Activated CD8-positive, alpha-beta memory T cell treated with anti-CD3 and anti-CD28 coated beads, Interleukin-2, amount 10 ng/mL, durations not matched to agents 7 days and 5 days (primary cell): ENCODE data around the gene KRTAP4-9. TPM values are rescaled to one million over a fixed set of nuclear protein-coding genes. Genes with fewer than 3 reads are reported as not detected.
"Not testable (repeated sequence)": the region's sequence is repeated elsewhere in the genome, so short reads cannot be mapped to it uniquely, and the experiment has no call there.

ENCODE experiments used
- ATAC-seq: fragments of 150-1000 bp; cut with Tn5 transposase; one replicate; pipeline ENCODE4 v1.10.0; 2021; ENCODE audit warnings: moderate library complexity
- CTCF ChIA-PET: fragments of 350-600 bp; sonication (Branson Sonifier 250); formaldehyde crosslinking; loops from one replicate; lab custom pipeline; 2021; ENCODE audit warnings: antibody characterized with exemption; lab: Charles Lee
- DNase-seq: peaks from one replicate; pipeline ENCODE4 v3.0.0-alpha.2; 2020
- H3K27ac Mint-ChIP-seq: one replicate; pipeline ENCODE4 v1.8.0; 2021; ENCODE audit warnings: mild to moderate bottlenecking, mixed read lengths
- H3K27me3 Mint-ChIP-seq: one replicate; pipeline ENCODE4 v1.8.0; 2021; ENCODE audit warnings: mixed read lengths
- H3K36me3 Mint-ChIP-seq: one replicate; pipeline ENCODE4 v1.8.0; 2021; ENCODE audit warnings: mild to moderate bottlenecking, mixed read lengths
- H3K4me1 Mint-ChIP-seq: one replicate; pipeline ENCODE4 v1.8.0; 2021; ENCODE audit warnings: mixed read lengths
- H3K4me3 Mint-ChIP-seq: one replicate; pipeline ENCODE4 v1.8.0; 2021; ENCODE audit warnings: mild to moderate bottlenecking, moderate library complexity, mixed read lengths
- H3K9me3 Mint-ChIP-seq: one replicate; pipeline ENCODE4 v1.8.0; 2022; ENCODE audit warnings: low read depth, mixed read lengths
- total RNA-seq, 2 experiments: library from RNA; stranded (reverse); gene quantifications; one replicate each; pipeline ENCODE4 v1.2.3, GENCODE V29; 2021

KRTAP4-9 gene
- total RNA-seq, 2 experiments from 2014 or later: not detected

DNA sequence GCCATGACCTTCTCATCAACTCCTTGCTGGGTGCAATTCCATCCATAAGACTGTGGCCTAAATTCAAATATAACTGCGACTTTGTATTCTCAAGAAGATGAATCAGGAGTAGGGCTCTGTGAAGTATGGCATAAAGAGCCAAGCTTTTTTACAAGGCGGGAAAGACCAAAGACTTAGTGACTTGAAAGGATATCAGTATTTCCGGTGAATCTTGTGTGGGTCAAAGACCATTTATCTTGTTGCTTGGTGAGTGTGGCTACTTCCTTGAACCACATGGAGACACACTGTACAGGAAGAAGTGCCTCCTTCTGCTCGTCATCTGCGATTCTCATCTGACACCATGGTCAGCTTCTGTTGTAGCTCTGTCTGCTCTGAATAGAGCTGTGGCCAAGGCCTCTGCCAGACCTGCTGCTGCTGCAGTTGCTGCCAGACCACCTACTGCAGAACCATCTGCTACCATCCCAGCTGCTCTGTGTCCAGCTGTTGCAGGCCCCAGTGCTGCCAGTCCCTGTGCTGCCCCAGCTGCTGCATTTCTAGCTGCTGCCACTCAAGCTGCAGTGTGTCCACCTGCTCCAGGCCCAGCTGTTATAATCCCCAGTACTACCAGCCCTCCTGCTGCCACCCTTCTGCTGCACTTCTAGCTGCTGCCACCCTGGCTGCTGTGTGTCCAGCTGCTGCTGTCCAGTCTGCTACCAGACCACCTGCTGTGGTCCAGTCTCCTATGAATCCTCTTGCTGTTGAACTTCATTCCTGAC is 33.4 kb upstream of the KRTAP4-9 start:
- Mint-ChIP-seq H3K27me3 (peaks cover 21% of the 10 kb centered on the region), H3K9me3 (no peaks in the 10 kb centered on the region), H3K4me3 (no peak overlapping the region), H3K27ac (no peak overlapping the region), H3K4me1 (peaks cover 2% of the 10 kb centered on the region), H3K36me3 (no peaks in the 10 kb centered on the region)
- no peak for ATAC-seq
- CTCF ChIA-PET: no interaction called here
- DNase-seq: no peak

DNA sequence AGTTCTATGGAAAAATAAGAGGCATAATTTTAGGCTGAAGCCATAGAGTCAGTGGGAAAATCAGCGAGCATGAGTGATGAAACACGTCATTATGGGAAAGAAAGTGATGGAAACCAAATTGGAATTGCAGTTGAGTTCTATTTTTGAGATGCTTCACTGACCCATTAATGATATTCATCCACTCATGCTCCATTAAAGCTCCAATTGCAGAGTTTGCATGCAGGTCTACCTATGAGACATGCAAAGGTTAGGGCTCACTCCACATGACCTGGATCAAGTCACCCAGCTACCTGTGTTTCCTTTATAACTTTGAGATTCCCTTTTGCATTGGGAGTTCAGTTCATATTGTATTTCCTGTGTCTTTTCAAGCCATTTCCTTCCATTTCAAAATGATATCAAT is 31.5 kb upstream of the KRTAP4-9 start:
- no peak for DNase-seq
- Mint-ChIP-seq H3K4me3 (no peak overlapping the region), H3K27me3 (peaks cover 24% of the 10 kb centered on the region), H3K36me3 (no peaks in the 10 kb centered on the region), H3K9me3 (no peaks in the 10 kb centered on the region), H3K4me1 (peaks cover 2% of the 10 kb centered on the region), H3K27ac (no peak overlapping the region)
- ATAC-seq: no peak
- CTCF ChIA-PET: no interaction called here

DNA sequence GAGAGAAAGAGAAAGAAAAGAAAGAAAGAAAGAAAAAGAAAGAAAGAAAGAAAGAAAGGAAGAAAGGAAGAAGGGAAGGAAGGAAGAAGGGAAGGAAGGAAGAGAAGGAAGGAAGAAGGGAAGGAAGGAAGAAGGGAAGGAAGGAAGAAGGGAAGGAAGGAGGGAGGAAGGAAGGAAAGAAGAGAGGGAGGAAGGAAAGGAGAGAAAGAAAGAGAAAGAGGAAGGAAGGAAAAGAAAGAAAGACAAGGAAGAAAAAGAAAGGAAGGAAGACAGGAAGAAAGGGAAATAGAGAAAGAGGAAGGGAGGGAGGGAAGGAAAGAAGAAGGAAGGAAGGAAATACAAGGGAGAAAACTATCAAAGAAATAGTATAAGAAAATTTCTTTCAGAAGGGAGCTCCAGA is 28.4 kb upstream of the KRTAP4-9 start:
- DNase-seq (no peak), ATAC-seq (no peak)
- Mint-ChIP-seq H3K36me3 (no peaks in the 10 kb centered on the region), H3K4me1 (no peaks in the 10 kb centered on the region), H3K9me3 (no peaks in the 10 kb centered on the region), H3K27ac (no peak overlapping the region), H3K4me3 (no peak overlapping the region), H3K27me3 (peaks cover 24% of the 10 kb centered on the region)
- CTCF ChIA-PET: no interaction called here

DNA sequence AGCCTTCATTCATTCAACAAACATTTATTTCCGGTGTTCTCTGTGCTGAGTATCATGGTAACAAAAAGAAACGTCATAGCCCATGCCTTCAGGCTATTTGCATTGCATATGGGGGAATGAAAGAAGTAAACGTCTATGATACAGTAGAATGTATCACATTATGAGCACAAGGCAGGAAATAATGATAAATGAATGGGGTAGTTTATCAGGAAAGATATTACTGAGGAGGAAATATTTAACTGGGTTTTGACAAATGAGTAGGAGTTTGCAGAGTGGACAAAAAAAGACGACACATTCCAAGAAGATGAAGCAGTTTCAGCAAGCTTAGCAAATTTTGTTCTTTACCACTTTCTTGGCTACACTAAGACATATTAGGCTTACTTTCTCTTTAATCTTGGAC is 22.6 kb upstream of the KRTAP4-9 start:
- ATAC-seq (no peak), DNase-seq (no peak)
- Mint-ChIP-seq H3K4me3 (no peak overlapping the region), H3K36me3 (no peaks in the 10 kb centered on the region), H3K27me3 (peaks cover 15% of the 10 kb centered on the region), H3K4me1 (no peaks in the 10 kb centered on the region), H3K9me3 (no peaks in the 10 kb centered on the region), H3K27ac (no peak overlapping the region)
- CTCF ChIA-PET: no interaction called here

DNA sequence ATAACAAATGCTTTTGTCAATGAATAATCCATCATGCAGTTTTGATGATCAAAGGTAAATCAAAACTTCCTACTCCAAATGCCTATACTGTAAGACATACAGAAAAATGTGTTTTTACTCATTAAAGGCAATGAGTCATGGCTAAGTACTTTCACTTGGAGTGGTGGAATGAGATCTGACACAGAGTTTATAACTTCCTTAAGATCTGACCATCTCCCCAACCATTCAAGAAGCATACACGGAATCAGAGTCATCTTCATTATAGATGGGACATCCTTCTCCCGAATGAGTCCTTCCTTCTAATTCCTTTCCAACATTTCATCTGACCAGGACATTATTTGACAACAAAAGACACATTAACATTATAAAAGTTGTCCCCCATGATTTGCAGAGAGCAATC is 21.8 kb upstream of the KRTAP4-9 start:
- DNase-seq, ATAC-seq, CTCF ChIA-PET, H3K9me3 Mint-ChIP-seq, H3K4me1 Mint-ChIP-seq, H3K27ac Mint-ChIP-seq, H3K4me3 Mint-ChIP-seq, H3K36me3 Mint-ChIP-seq: not testable (repeated sequence)
- peaks cover 15% of the 10 kb centered on the region for H3K27me3 Mint-ChIP-seq

DNA sequence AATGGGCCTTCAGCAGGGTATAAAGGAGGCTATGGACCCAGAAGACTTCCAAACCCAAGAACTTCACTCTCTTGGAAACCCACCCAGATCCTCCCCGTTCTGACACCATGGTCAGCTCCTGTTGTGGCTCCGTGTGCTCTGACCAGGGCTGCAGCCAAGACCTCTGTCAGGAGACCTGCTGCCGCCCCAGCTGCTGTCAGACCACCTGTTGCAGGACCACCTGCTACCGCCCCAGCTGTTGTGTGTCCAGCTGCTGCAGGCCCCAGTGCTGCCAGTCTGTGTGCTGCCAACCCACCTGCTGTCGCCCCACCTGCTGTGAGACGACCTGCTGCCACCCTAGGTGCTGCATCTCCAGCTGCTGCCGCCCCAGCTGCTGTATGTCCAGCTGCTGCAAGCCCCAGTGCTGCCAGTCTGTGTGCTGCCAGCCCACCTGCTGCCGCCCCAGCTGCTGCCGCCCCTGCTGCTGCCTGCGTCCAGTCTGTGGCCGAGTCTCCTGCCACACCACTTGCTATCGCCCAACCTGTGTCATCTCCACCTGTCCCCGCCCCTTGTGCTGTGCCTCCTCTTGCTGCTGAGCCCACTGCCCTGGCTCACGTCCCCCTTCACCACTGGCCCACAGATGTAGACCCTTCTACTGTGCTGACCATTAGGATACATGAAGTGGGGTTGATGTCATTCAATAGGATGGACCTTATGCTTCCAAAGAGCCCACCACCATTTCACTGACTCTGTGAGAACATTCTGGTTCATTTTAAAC is 20.9 kb upstream of the KRTAP4-9 start, which contains the start of gene KRTAP4-7:
Gene KRTAP4-7 (plus strand): TSS at position 51 of the 757 bp plus-strand sequence. CDS start 57 bp downstream, at position 108.
- H3K27ac Mint-ChIP-seq, H3K36me3 Mint-ChIP-seq, CTCF ChIA-PET, ATAC-seq, H3K9me3 Mint-ChIP-seq, H3K4me3 Mint-ChIP-seq, H3K4me1 Mint-ChIP-seq, DNase-seq: not testable (repeated sequence)
- H3K27me3 Mint-ChIP-seq: peaks cover 15% of the 10 kb centered on the region

DNA sequence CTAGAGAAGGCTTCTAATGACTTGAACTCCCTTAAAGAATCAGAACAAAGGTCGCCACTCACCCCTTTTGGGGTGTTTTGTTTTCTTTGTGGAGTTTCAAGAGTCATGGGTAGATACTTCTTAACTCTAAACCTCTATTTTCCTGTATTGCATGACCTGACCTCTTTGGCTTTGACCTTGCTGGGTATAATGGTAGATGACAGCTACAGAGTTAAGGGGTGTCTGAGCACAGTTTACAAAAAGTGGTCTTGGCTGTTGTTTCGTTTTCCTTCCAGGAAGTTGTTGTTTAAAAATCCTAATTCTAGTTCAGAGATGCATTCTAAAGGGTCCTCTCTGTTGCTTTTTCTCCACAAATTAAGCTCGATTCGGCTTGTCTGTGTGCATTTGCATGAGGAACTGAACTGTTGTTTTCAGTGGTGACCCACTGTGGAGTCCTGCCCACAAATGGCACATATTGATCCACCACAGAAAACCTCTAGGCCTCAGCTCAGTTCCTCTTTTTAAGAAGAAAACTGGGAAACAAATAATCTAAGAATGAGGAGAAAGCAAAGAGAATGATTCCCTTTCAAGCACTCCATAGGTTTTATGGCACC is 16.3 kb upstream of the KRTAP4-9 start:
- DNase-seq, H3K9me3 Mint-ChIP-seq, H3K4me3 Mint-ChIP-seq, ATAC-seq, H3K27ac Mint-ChIP-seq, H3K36me3 Mint-ChIP-seq, H3K4me1 Mint-ChIP-seq: not testable (repeated sequence)
- peaks cover 17% of the 10 kb centered on the region for H3K27me3 Mint-ChIP-seq
- CTCF ChIA-PET: interaction anchor here (0.7 kb wide), 1 partner anchor 241 kb away, joined by 3 read pairs; no protein-coding TSS in a partner anchor

DNA sequence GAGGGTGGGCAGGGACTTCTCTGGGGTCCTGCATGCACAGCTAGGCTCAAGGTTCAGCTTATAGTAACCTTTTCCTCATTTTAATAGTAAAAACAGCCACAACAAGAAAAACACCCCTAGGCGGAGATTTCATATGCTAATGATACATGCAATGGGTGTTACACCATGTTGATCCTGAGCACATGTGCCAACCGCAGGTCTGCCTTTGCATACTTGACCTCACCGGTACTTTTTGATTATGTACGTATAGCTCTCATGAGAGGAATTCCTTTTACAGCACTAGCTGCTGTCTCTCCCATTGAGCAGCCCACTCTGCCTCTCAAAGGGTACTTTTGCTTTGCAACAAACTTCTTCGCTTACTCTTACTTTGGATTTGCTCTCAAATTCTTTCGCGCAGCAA is 9.1 kb upstream of the KRTAP4-9 start:
- CTCF ChIA-PET: no interaction called here
- H3K4me1 Mint-ChIP-seq: no peaks in the 10 kb centered on the region
- no peak overlapping the region for H3K4me3 Mint-ChIP-seq
- H3K36me3 Mint-ChIP-seq: no peaks in the 10 kb centered on the region
- H3K27me3 Mint-ChIP-seq: peaks cover 23% of the 10 kb centered on the region
- no peak overlapping the region for H3K27ac Mint-ChIP-seq
- ATAC-seq (no peak), DNase-seq (no peak)
- no peaks in the 10 kb centered on the region for H3K9me3 Mint-ChIP-seq

DNA sequence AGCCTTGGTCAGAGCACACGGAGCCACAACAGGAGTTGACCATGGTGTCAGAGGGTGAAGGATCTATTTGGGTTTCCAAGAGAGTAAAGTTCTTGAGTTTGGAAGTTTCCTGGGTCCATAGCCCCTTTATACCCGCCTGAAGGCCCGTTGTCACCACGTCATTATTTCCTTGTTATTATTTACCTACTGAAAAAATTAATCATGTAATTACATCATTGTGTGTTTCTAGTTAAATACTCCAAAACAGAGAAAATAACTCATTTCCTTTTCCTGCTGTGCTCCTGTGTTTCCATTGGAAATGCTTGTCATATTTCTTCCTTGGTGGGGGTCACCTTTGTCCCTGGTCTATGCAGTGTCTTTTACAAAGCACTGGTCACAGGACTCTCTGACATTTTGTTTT is 7.1 kb upstream of the KRTAP4-9 start, which contains the start of gene KRTAP4-8:
Gene KRTAP4-8 (minus strand): TSS at position 101 of the 400 bp plus-strand sequence. CDS start 58 bp downstream, at position 43.
- ATAC-seq: no peak
- Mint-ChIP-seq H3K9me3 (no peaks in the 10 kb centered on the region), H3K27me3 (peaks cover 23% of the 10 kb centered on the region), H3K36me3 (no peaks in the 10 kb centered on the region), H3K4me3 (no peak within 1 kb of the TSS), H3K27ac (no peak within 1 kb of the TSS), H3K4me1 (no peaks in the 10 kb centered on the region)
- DNase-seq: no peak
- CTCF ChIA-PET: no interaction called here

DNA sequence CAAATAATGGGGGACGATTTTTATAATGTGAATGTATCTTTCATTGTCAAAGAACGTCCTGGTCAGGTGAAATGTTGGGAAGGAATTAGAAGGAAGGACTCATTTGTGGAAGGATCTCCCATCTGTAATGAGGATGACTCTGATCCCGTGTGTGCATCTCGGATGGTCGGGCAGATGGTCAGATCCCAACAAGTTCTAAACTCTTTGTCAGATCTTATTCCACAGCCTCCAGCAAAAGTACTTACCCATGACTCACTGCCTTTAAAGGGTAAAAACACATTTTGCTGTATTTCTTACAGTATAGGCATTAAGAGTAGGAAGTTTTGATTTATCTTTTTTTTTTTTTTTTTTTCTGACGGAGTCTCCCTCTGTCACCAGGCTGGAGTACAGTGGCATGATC is 6.7 kb upstream of the KRTAP4-9 start:
- Mint-ChIP-seq H3K36me3 (no peaks in the 10 kb centered on the region), H3K4me1 (no peaks in the 10 kb centered on the region), H3K9me3 (no peaks in the 10 kb centered on the region), H3K27ac (no peak overlapping the region), H3K27me3 (peaks cover 23% of the 10 kb centered on the region), H3K4me3 (no peak overlapping the region)
- ATAC-seq: no peak
- DNase-seq: no peak
- CTCF ChIA-PET: no interaction called here

DNA sequence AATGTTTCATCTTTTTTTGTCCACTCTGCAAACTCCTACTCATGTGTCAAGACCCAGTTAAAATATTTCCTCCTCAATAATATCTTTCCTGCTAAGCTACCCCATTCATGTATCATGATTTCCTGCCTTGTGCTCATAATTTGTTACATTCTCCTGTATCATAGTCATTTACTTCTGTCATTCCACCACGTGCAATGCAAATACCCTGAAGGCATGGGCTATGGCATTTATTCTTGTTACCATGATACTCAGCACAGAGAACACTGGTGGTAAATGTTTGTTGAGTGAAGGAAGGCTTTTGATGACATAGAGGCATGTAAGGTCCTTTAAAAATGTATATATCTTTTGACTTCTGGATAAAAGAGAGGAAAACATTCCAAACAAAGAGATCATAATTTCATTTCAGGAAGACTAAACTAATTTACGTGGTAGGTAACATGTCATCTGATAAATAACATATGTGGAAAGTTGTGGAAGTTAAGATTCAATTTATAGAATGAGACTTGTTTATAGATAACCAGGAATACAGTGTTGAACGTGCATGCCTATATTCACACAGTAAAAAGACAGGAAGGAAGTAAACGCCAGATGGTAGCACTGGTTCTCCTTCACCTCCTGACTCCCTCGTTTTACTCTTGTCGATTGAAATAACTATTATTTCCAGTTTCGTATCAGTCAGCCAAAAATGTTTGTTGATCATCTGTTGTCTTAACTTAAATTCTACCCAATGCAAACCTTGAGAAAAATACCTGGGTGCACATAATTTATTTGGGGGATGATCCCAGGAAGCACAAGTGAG is 5.3 kb upstream of the KRTAP4-9 start:
- H3K4me3 Mint-ChIP-seq, H3K9me3 Mint-ChIP-seq, CTCF ChIA-PET, H3K4me1 Mint-ChIP-seq, H3K27ac Mint-ChIP-seq, DNase-seq, ATAC-seq, H3K36me3 Mint-ChIP-seq: not testable (repeated sequence)
- H3K27me3 Mint-ChIP-seq: peaks cover 23% of the 10 kb centered on the region

DNA sequence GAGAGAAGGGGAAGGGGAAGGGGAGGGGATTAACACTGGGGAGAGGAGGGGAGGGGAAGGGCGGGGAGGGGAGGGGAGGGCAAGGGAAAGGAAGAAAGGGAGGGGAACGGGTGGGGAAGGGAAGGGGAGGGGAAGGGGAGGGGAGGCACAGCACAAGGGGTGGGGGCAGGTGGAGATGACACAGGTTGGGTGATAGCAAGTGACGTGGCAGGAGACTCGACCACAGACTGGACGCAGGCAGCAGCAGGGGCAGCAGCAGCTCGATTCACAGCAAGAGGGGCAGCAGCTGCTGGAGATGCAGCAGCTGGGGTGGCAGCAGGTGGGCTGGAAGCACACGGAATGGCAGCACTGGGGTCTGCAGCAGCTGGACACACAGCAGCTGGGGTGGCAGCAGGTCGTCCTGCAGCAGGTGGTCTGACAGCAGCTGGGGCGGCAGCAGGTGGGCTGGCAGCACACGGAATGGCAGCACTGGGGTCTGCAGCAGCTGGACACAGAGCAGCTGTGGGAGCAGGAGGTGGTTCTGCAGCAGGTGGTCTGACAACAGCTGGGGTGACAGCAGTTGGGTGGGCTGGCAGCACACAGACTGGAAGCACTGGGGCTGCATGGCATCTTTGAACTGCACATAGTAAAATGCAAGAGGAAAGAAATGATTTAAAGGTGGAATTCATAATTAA is 3.5 kb upstream of the KRTAP4-9 start, which contains the start of gene KRTAP4-16:
Gene KRTAP4-16 (minus strand): TSS at position 624 of the 674 bp plus-strand sequence. CDS start 0 bp downstream, at position 624.
- Mint-ChIP-seq H3K27ac (no peak within 1 kb of the TSS), H3K27me3 (peaks cover 20% of the 10 kb centered on the region), H3K36me3 (no peaks in the 10 kb centered on the region), H3K4me1 (no peaks in the 10 kb centered on the region), H3K4me3 (no peak within 1 kb of the TSS), H3K9me3 (no peaks in the 10 kb centered on the region)
- ATAC-seq (no peak), DNase-seq (no peak)
- CTCF ChIA-PET: no interaction called here
